ENCODE measurements around the gene NIBAN1.

- no peak for TF ChIP-seq CTCF (IDR thresholded peaks at IDR 0.05; ENCODE audit: low read depth, low read length)
- TF ChIP-seq EZH2phosphoT487 (IDR thresholded peaks at IDR 0.05; ENCODE audit: low read depth): no peak
These were observed 45.9 kb downstream of the NIBAN1 start for GRCh38 chr1:184928394-184928793.

All from OCI-LY3 (cell line).